Fibroblast of lung (primary cell): ENCODE data around the gene BBX. TPM values are rescaled to one million over a fixed set of nuclear protein-coding genes. Genes with fewer than 3 reads are reported as not detected.

Experiments
- DNase-seq, 2 donors: peaks; one replicate each; pipeline versions ENCODE4 v3.0.0 to v3.0.0-alpha.2; 2010; ENCODE audit warnings: low read depth in 2 of 2
- H2AFZ ChIP-seq: 2 replicates; pipeline ENCODE4 v1.5.1; 2012; ENCODE audit warnings: low read length, control low read depth, inconsistent platforms
- H3K27ac ChIP-seq: 2 replicates; pipeline ENCODE4 v1.5.1; 2011; ENCODE audit warnings: low read length, control low read depth; ENCODE audit not compliant: insufficient read depth
- H3K27me3 ChIP-seq: 2 replicates; pipeline ENCODE4 v1.5.1; 2011; ENCODE audit warnings: mild to moderate bottlenecking, low read length; ENCODE audit not compliant: control insufficient read depth, insufficient read depth
- H3K36me3 ChIP-seq: 2 replicates; pipeline ENCODE4 v1.5.1; 2011; ENCODE audit warnings: low read length; ENCODE audit not compliant: control insufficient read depth, insufficient read depth
- H3K4me1 ChIP-seq: 2 replicates; pipeline ENCODE4 v1.5.1; 2011; ENCODE audit warnings: low read length; ENCODE audit not compliant: control insufficient read depth, insufficient read depth; ENCODE audit errors: extremely low read depth
- H3K4me2 ChIP-seq: 2 replicates; pipeline ENCODE4 v1.5.1; 2011; ENCODE audit warnings: low read length, control low read depth; ENCODE audit not compliant: insufficient read depth; ENCODE audit errors: extremely low read depth
- H3K4me3 ChIP-seq, 4 experiments: fragments of 200-600 bp in 1 of 4; sonication (generic) in 1 of 4; replicated peaks in 1 of 4; 2 replicates each; pipeline ENCODE4 v1.5.1; 2011 to 2016; ENCODE audit warnings: low read length in 4 of 4, low read depth in 3 of 4, mild to moderate bottlenecking in 3 of 4, control low read depth in 2 of 4, inconsistent platforms in 1 of 4, mixed read lengths in 1 of 4; ENCODE audit not compliant: insufficient read depth in 1 of 4; ENCODE audit errors: control extremely low read depth in 1 of 4
- H3K79me2 ChIP-seq: 2 replicates; pipeline ENCODE4 v1.5.1; 2012; ENCODE audit warnings: mild to moderate bottlenecking, low read length, inconsistent platforms; ENCODE audit not compliant: control insufficient read depth, insufficient read depth
- H3K9ac ChIP-seq: 2 replicates; pipeline ENCODE4 v1.5.1; 2011; ENCODE audit warnings: mild to moderate bottlenecking, low read length, control low read depth; ENCODE audit not compliant: insufficient read depth
- H3K9me3 ChIP-seq: 2 replicates; pipeline ENCODE4 v1.5.1; 2012; ENCODE audit warnings: low read depth, low read length; ENCODE audit not compliant: control insufficient read depth, insufficient read depth
- H4K20me1 ChIP-seq: 2 replicates; pipeline ENCODE4 v1.5.1; 2011; ENCODE audit warnings: low read length; ENCODE audit not compliant: control insufficient read depth, insufficient read depth; ENCODE audit errors: extremely low read depth
- CTCF ChIP-seq, 2 donors: IDR thresholded peaks in 1 of 2; conservative IDR thresholded peaks in 1 of 2; 1 replicate in 1 of 2; 2 replicates in 1 of 2; pipeline ENCODE4 v1.5.1; 2011 to 2012; ENCODE audit warnings: low read length in 2 of 2, control low read depth in 1 of 2, inconsistent platforms in 1 of 2, low read depth in 1 of 2, mild to moderate bottlenecking in 1 of 2
- EZH2 ChIP-seq: IDR thresholded peaks from 2 replicates; pipeline ENCODE4 v1.5.1; 2012; ENCODE audit warnings: low read length, control low read depth, mild to moderate bottlenecking; ENCODE audit errors: missing control alignments
- polyA plus RNA-seq, 2 donors: library from polyadenylated mRNA; depleted of rRNA in 1 of 2; stranded (reverse) in 1 of 2; unstranded in 1 of 2; fragments of >200 nt; gene quantifications; 2 replicates each; pipeline ENCODE4 v1.2.1, GENCODE V29; 2011 to 2012; ENCODE audit warnings: missing spikeins in 1 of 2
- total RNA-seq: library from RNA; depleted of rRNA; stranded (reverse); fragments of >200 nt; gene quantifications from 2 replicates; pipeline ENCODE4 v1.2.1, GENCODE V29; 2014

BBX gene
- total and polyA plus RNA-seq, 2 donors (not counting 1 experiment from before 2014, with no cell fraction given), result 50.0 to 71.2 TPM

- H3K4me2 ChIP-seq, result no peak overlapping the region
- no peaks in the 10 kb centered on the region for H3K36me3 ChIP-seq
- H3K4me1 ChIP-seq, result no peaks in the 10 kb centered on the region
- H2AFZ ChIP-seq, result no peak overlapping the region
- no peak overlapping the region for H3K27ac ChIP-seq
- no peak for DNase-seq
- no peak overlapping the region for H3K4me3 ChIP-seq
- no peak for TF ChIP-seq CTCF (conservative IDR thresholded peaks at IDR 0.05 in 1 of 2, IDR thresholded peaks at IDR 0.05 in 1 of 2; ENCODE audit: low read depth in 1 of 2, low read length in 2 of 2)
- no peak for TF ChIP-seq EZH2
- no peaks in the 10 kb centered on the region for H3K27me3 ChIP-seq
- H3K79me2 ChIP-seq, result no peaks in the 10 kb centered on the region
- H4K20me1 ChIP-seq, result no peaks in the 10 kb centered on the region
- H3K9ac ChIP-seq, result no peak overlapping the region
- no peaks in the 10 kb centered on the region for H3K9me3 ChIP-seq
These were observed 222.6 kb downstream of the BBX start for GRCh38 chr3:107745354-107745753.

- H3K4me3 ChIP-seq, result no peak overlapping the region
- H3K9ac ChIP-seq, result no peak overlapping the region
- peak; percentile 25 to 51 for DNase-seq
- H3K9me3 ChIP-seq, result no peaks in the 10 kb centered on the region
- H3K79me2 ChIP-seq, result no peaks in the 10 kb centered on the region
- H3K4me2 ChIP-seq, result no peak overlapping the region
- H3K27ac ChIP-seq, result no peak overlapping the region
- H3K4me1 ChIP-seq, result no peaks in the 10 kb centered on the region
- no peaks in the 10 kb centered on the region for H3K27me3 ChIP-seq
- no peaks in the 10 kb centered on the region for H3K36me3 ChIP-seq
- no peak overlapping the region for H2AFZ ChIP-seq
- no peaks in the 10 kb centered on the region for H4K20me1 ChIP-seq
- peak; percentile 40 to 63 for TF ChIP-seq CTCF (conservative IDR thresholded peaks at IDR 0.05 in 1 of 2, IDR thresholded peaks at IDR 0.05 in 1 of 2; ENCODE audit: low read depth in 1 of 2, low read length in 2 of 2)
- TF ChIP-seq EZH2, result no peak
These were observed 229.6 kb downstream of the BBX start for GRCh38 chr3:107752202-107752990.

GRCh38 chr3:107753494-107753893, 230.7 kb downstream of the BBX start:
- peak; percentile 29 to 32 for DNase-seq
- Histone ChIP-seq H3K9me3 (no peaks in the 10 kb centered on the region), H3K27ac (no peak overlapping the region)

More at GRCh38 chr3:107753494-107753893, 230.7 kb downstream of the BBX start:
- no peaks in the 10 kb centered on the region for H3K27me3 ChIP-seq
- no peak overlapping the region for H2AFZ ChIP-seq
- H3K79me2 ChIP-seq, result no peaks in the 10 kb centered on the region
- H3K9ac ChIP-seq, result no peak overlapping the region
- no peak overlapping the region for H3K4me3 ChIP-seq
- H3K36me3 ChIP-seq, result no peaks in the 10 kb centered on the region
- H3K4me2 ChIP-seq, result no peak overlapping the region
- TF ChIP-seq CTCF (conservative IDR thresholded peaks at IDR 0.05 in 1 of 2, IDR thresholded peaks at IDR 0.05 in 1 of 2; ENCODE audit: low read depth in 1 of 2, low read length in 2 of 2), result peak; percentile 41 to 54
- TF ChIP-seq EZH2, result no peak
- no peaks in the 10 kb centered on the region for H4K20me1 ChIP-seq
- no peaks in the 10 kb centered on the region for H3K4me1 ChIP-seq
